ENCODE measurements around the gene LDLR. TPM values are rescaled to one million over a fixed set of nuclear protein-coding genes. Genes with fewer than 3 reads are reported as not detected.

The LDLR gene
- total RNA-seq, result 100 to 1,000 TPM in 2 of 4 donors, 10 to 100 TPM in 2; 26.4 to 275 (median 109) TPM

GRCh38 chr19:11089254-11090013, at the start of gene LDLR:
Gene LDLR, plus strand, starts transcription at chr19:11089463. Its CDS starts 86 bp downstream, at chr19:11089549.
- peak within 1 kb of the TSS; percentile 90 to 98 (median 97) for H3K27ac ChIP-seq
- intact Hi-C loops (cut with DNase I; ENCODE audit: low total_unique reads), result no loop called here
- peak within 1 kb of the TSS; percentile 44 to 81 (median 65) for H3K4me3 ChIP-seq
- in situ Hi-C loops (cut with MboI; ENCODE audit: low pct_ligation_motif_present in 1 of 4, low pct_unique_long_range_greater_than_20kb in 1 of 4, low sequenced_read_pairs in 3 of 4), result no loop called here
- no peaks in the 10 kb centered on the region for H3K36me3 ChIP-seq
- peak; percentile 87 for DNase-seq
- H3K4me1 ChIP-seq, result peaks cover 6 to 67% (median 46%) of the 10 kb centered on the region in 4 donors
- WGBS, 2 donors (ENCODE audit: low coverage in 1 of 2), result 0 to 1% methylated on average over 11 to 39 of the region's 43 CpGs
- no peaks in the 10 kb centered on the region for H3K9me3 ChIP-seq
- TF ChIP-seq CTCF (IDR thresholded peaks at IDR 0.05), result peak in 1 of 5 experiments; percentile 15
- TF ChIP-seq POLR2AphosphoS5 (IDR thresholded peaks at IDR 0.05), result peak; percentile 95 to 99 (median 99)
- TF ChIP-seq POLR2A (IDR thresholded peaks at IDR 0.05), result peak; percentile 97
- TF ChIP-seq EP300 (IDR thresholded peaks at IDR 0.05; ENCODE audit: low read depth), result peak; percentile 95
- no peaks in the 10 kb centered on the region for H3K27me3 ChIP-seq

GRCh38 chr19:11041194-11041593, 48.1 kb upstream of the LDLR start:
- peaks cover 0 to 27% (median 9%) of the 10 kb centered on the region in 4 donors for H3K36me3 ChIP-seq
- H3K4me1 ChIP-seq, result peaks cover 0 to 1% (median 0%) of the 10 kb centered on the region in 4 donors
- WGBS, 2 donors (ENCODE audit: low coverage in 1 of 2), result 96 to 100% methylated on average over 6 to 33 of the region's 33 CpGs
- H3K27me3 ChIP-seq, result no peaks in the 10 kb centered on the region
- intact Hi-C loops (cut with DNase I; ENCODE audit: low total_unique reads) (loop anchor here (10.0 kb wide), 1 partner anchor 354 kb away; no protein-coding TSS in a partner anchor), in situ Hi-C loops (cut with MboI; ENCODE audit: low pct_ligation_motif_present in 1 of 4, low pct_unique_long_range_greater_than_20kb in 1 of 4, low sequenced_read_pairs in 3 of 4) (loop anchor here in 3 of 4 donors (10.0 to 25.0 kb wide), 2 partner anchors 164 to 171 kb away; no protein-coding TSS in a partner anchor)
- H3K4me3 ChIP-seq, result no peak overlapping the region
- H3K9me3 ChIP-seq, result no peaks in the 10 kb centered on the region
- no peak for DNase-seq
- TF ChIP-seq CTCF (IDR thresholded peaks at IDR 0.05), result no peak
- TF ChIP-seq EP300 (IDR thresholded peaks at IDR 0.05; ENCODE audit: low read depth), result no peak
- no peak for TF ChIP-seq POLR2AphosphoS5 (IDR thresholded peaks at IDR 0.05)
- no peak for TF ChIP-seq POLR2A (IDR thresholded peaks at IDR 0.05)
- H3K27ac ChIP-seq, result no peak overlapping the region

- no peaks in the 10 kb centered on the region for H3K4me1 ChIP-seq
- H3K27ac ChIP-seq, result no peak overlapping the region
- intact Hi-C loops (cut with DNase I; ENCODE audit: low total_unique reads) (loop anchor here (10.0 kb wide), 1 partner anchor 353 kb away; no protein-coding TSS in a partner anchor), in situ Hi-C loops (cut with MboI; ENCODE audit: low pct_ligation_motif_present in 1 of 4, low pct_unique_long_range_greater_than_20kb in 1 of 4, low sequenced_read_pairs in 3 of 4) (loop anchor here in 3 of 4 donors (10.0 to 25.0 kb wide), 2 partner anchors 163 to 170 kb away; no protein-coding TSS in a partner anchor)
- TF ChIP-seq CTCF (IDR thresholded peaks at IDR 0.05), result no peak
- no peak for TF ChIP-seq POLR2A (IDR thresholded peaks at IDR 0.05)
- TF ChIP-seq EP300 (IDR thresholded peaks at IDR 0.05; ENCODE audit: low read depth), result no peak
- TF ChIP-seq POLR2AphosphoS5 (IDR thresholded peaks at IDR 0.05), result no peak
- 93 to 96% methylated on average over 5 to 13 of the region's 13 CpGs for WGBS, 2 donors (ENCODE audit: low coverage in 1 of 2)
- no peaks in the 10 kb centered on the region for H3K9me3 ChIP-seq
- no peak for DNase-seq
- no peaks in the 10 kb centered on the region for H3K27me3 ChIP-seq
- peaks cover 0 to 18% (median 7%) of the 10 kb centered on the region in 4 donors for H3K36me3 ChIP-seq
- no peak overlapping the region for H3K4me3 ChIP-seq
Observed at GRCh38 chr19:11041966-11042627, 47.2 kb upstream of the LDLR start.

- H3K4me3 ChIP-seq, result no peak overlapping the region
- WGBS, 2 donors (ENCODE audit: low coverage in 1 of 2), result 93% methylated on average over 8 to 10 of the region's 10 CpGs
- in situ Hi-C loops (cut with MboI; ENCODE audit: low pct_ligation_motif_present in 1 of 4, low pct_unique_long_range_greater_than_20kb in 1 of 4, low sequenced_read_pairs in 3 of 4) (loop anchor here in 3 of 4 donors (10.0 to 25.0 kb wide), 2 partner anchors 160 to 168 kb away; no protein-coding TSS in a partner anchor), intact Hi-C loops (cut with DNase I; ENCODE audit: low total_unique reads) (loop anchor here (10.0 kb wide), 1 partner anchor 350 kb away; no protein-coding TSS in a partner anchor)
- no peaks in the 10 kb centered on the region for H3K4me1 ChIP-seq
- no peaks in the 10 kb centered on the region for H3K9me3 ChIP-seq
- TF ChIP-seq CTCF (IDR thresholded peaks at IDR 0.05), result no peak
- TF ChIP-seq POLR2AphosphoS5 (IDR thresholded peaks at IDR 0.05), result no peak
- no peak for TF ChIP-seq POLR2A (IDR thresholded peaks at IDR 0.05)
- TF ChIP-seq EP300 (IDR thresholded peaks at IDR 0.05; ENCODE audit: low read depth), result no peak
- no peak overlapping the region for H3K27ac ChIP-seq
- no peak for DNase-seq
- H3K27me3 ChIP-seq, result no peaks in the 10 kb centered on the region
- peaks cover 0 to 10% (median 5%) of the 10 kb centered on the region in 4 donors for H3K36me3 ChIP-seq
Observed at GRCh38 chr19:11044431-11044830, 44.8 kb upstream of the LDLR start.

Data from transverse colon (tissue), 4 donors.